SK-N-SH (cell line): Measurements from ENCODE around the gene GOLT1A. TPM values are rescaled to one million over a fixed set of nuclear protein-coding genes. Genes with fewer than 3 reads are reported as not detected.

Source experiments
- CTCF ChIA-PET: fragments of 300-600, 350-600 bp; formaldehyde crosslinking; extraction: SDS; loops from one replicate; lab custom pipeline; 2021; lab: Yijun Ruan, JAX
- POLR2A ChIA-PET: fragments of 350-600 bp; sonication (Branson Sonifier 250); formaldehyde crosslinking; extraction: SDS; loops from one replicate; lab custom pipeline; 2020; ENCODE audit warnings: antibody characterized with exemption, inconsistent platforms; lab: Yijun Ruan, JAX
- DNase-seq: peaks from one replicate; pipeline ENCODE4 v3.0.0; 2012
- H2AFZ ChIP-seq: fragments of 200-600 bp; sonication (generic); 2 replicates; pipeline ENCODE4 v1.8.1; 2016; ENCODE audit warnings: antibody characterized with exemption, mild to moderate bottlenecking, low read depth
- H3F3A ChIP-seq: fragments of 200-600 bp; sonication (generic); replicated peaks from 2 replicates; pipeline ENCODE3; 2016; ENCODE audit warnings: antibody characterized with exemption, mild to moderate bottlenecking; ENCODE audit not compliant: insufficient read depth
- H3K27ac ChIP-seq, 2 experiments: fragments of 200-500 bp in 1 of 2; fragments of 200-600 bp in 1 of 2; sonication (Bioruptor generic) in 1 of 2; sonication (generic), shearing (Covaris generic) in 1 of 2; 2 replicates each; pipeline versions ENCODE4 v1.5.1 to v1.6.1; 2014 to 2016; ENCODE audit warnings: low read depth in 2 of 2, inconsistent platforms in 1 of 2, low read length in 1 of 2, mild to moderate bottlenecking in 1 of 2, mixed read lengths in 1 of 2
- H3K27me3 ChIP-seq: fragments of 200-600 bp; sonication (generic), shearing (Covaris generic); 2 replicates; pipeline ENCODE4 v1.6.1; 2016; ENCODE audit warnings: mixed run types; ENCODE audit not compliant: insufficient read depth
- H3K36me3 ChIP-seq, 2 experiments: fragments of 200-500 bp in 1 of 2; fragments of 200-600 bp in 1 of 2; sonication (Bioruptor generic) in 1 of 2; sonication (generic) in 1 of 2; replicated peaks in 1 of 2; 2 replicates each; pipeline versions ENCODE3 to v1.5.1; 2014 to 2016; ENCODE audit warnings: low read length in 1 of 2, mild to moderate bottlenecking in 1 of 2; ENCODE audit not compliant: insufficient read depth in 2 of 2, control insufficient read depth in 1 of 2
- H3K4me1 ChIP-seq, 2 experiments: fragments of 200-500 bp in 1 of 2; fragments of 200-600 bp in 1 of 2; sonication (Bioruptor generic) in 1 of 2; sonication (generic), shearing (Covaris generic) in 1 of 2; 2 replicates each; pipeline versions ENCODE4 v1.5.1 to v1.6.1; 2014 to 2016; ENCODE audit warnings: low read depth in 1 of 2, low read length in 1 of 2, mixed run types in 1 of 2; ENCODE audit not compliant: insufficient read depth in 2 of 2, control insufficient read depth in 1 of 2
- H3K4me2 ChIP-seq: fragments of 200-600 bp; sonication (generic), shearing (Covaris generic); 2 replicates; pipeline ENCODE4 v1.6.1; 2017; ENCODE audit warnings: mixed run types
- H3K4me3 ChIP-seq, 2 experiments: fragments of 200-500 bp in 1 of 2; fragments of 200-600 bp in 1 of 2; sonication (Bioruptor generic) in 1 of 2; sonication (generic), shearing (Covaris generic) in 1 of 2; 2 replicates each; pipeline versions ENCODE4 v1.5.1 to v1.8.1; 2014 to 2016; ENCODE audit warnings: low read depth in 2 of 2, inconsistent platforms in 1 of 2, low read length in 1 of 2, mild to moderate bottlenecking in 1 of 2, mixed read lengths in 1 of 2, moderate library complexity in 1 of 2
- H3K79me2 ChIP-seq: fragments of 200-600 bp; sonication (generic); 2 replicates; pipeline ENCODE4 v1.8.1; 2017; ENCODE audit warnings: mild to moderate bottlenecking; ENCODE audit not compliant: insufficient read depth
- H3K9ac ChIP-seq: fragments of 200-600 bp; sonication (generic); 2 replicates; pipeline ENCODE4 v1.6.1; 2017; ENCODE audit warnings: mixed run types
- H3K9me2 ChIP-seq: fragments of 200-600 bp; sonication (generic); 2 replicates; pipeline ENCODE4 v1.6.1; 2017; ENCODE audit warnings: mixed run types
- H3K9me3 ChIP-seq: fragments of 200-600 bp; sonication (generic); 2 replicates; pipeline ENCODE4 v1.6.1; 2017; ENCODE audit warnings: mixed run types, mild to moderate bottlenecking, moderate library complexity
- H4K20me1 ChIP-seq: fragments of 200-600 bp; sonication (generic); 2 replicates; pipeline ENCODE4 v1.6.1; 2017; ENCODE audit warnings: mild to moderate bottlenecking, mixed run types; ENCODE audit not compliant: insufficient read depth
- CHD2 ChIP-seq: fragments of 150-350 bp; IDR thresholded peaks from 2 replicates; pipeline ENCODE4 v1.6.1; 2018; ENCODE audit warnings: low read length; ENCODE audit not compliant: partially characterized antibody
- CTCF ChIP-seq: fragments of 200-600 bp; sonication (generic); IDR thresholded peaks from 2 replicates; pipeline ENCODE4 v1.6.1; 2017; ENCODE audit warnings: antibody characterized with exemption, mild to moderate bottlenecking, moderate library complexity
- EZH2phosphoT487 ChIP-seq: fragments of 200-600 bp; sonication (generic); IDR thresholded peaks from 2 replicates; pipeline ENCODE4 v1.6.1; 2017; ENCODE audit warnings: low read depth, mixed run types, mild to moderate bottlenecking, antibody characterized with exemption, moderate library complexity, borderline replicate concordance
- FOSL2 ChIP-seq: IDR thresholded peaks from 2 replicates; pipeline ENCODE4 v1.4.0; 2012; ENCODE audit warnings: low read depth, mild to moderate bottlenecking, moderate library complexity, borderline replicate concordance
- JUND ChIP-seq: IDR thresholded peaks from 2 replicates; pipeline ENCODE4 v1.4.0; 2012
- MEF2A ChIP-seq: IDR thresholded peaks from 2 replicates; pipeline ENCODE4 v1.4.0; 2012; ENCODE audit warnings: low read depth, borderline replicate concordance
- NFIC ChIP-seq: IDR thresholded peaks from 2 replicates; pipeline ENCODE4 v1.4.0; 2012; ENCODE audit warnings: borderline replicate concordance
- NRF1 ChIP-seq: IDR thresholded peaks from 2 replicates; pipeline ENCODE4 v1.6.1; 2012; ENCODE audit warnings: low read depth, mild to moderate bottlenecking, low read length
- POLR2AphosphoS5 ChIP-seq: IDR thresholded peaks from 2 replicates; pipeline ENCODE4 v1.6.1; 2012; ENCODE audit warnings: low read depth, low read length
- RXRA ChIP-seq: IDR thresholded peaks from 2 replicates; pipeline ENCODE4 v1.4.0; 2012; ENCODE audit warnings: low read depth, mild to moderate bottlenecking, borderline replicate concordance
- SMC3 ChIP-seq: IDR thresholded peaks from 2 replicates; pipeline ENCODE4 v1.6.1; 2012; ENCODE audit warnings: low read depth, low read length, improper control_type of control experiment
- TAF1 ChIP-seq: IDR thresholded peaks from 2 replicates; pipeline ENCODE4 v1.6.1; 2012; ENCODE audit warnings: low read depth, mild to moderate bottlenecking, low read length, moderate library complexity, borderline replicate concordance
- YY1 ChIP-seq: IDR thresholded peaks from 2 replicates; pipeline ENCODE4 v1.4.0; 2012; ENCODE audit warnings: low read depth, mild to moderate bottlenecking
- WGBS: methylation state at CpG from one replicate; pipeline ENCODE4 v1.1.6; 2017; ENCODE audit warnings: low lambda C conversion rate; 5-methylcytosine and 5-hydroxymethylcytosine counted together
- polyA plus RNA-seq, 3 experiments: library from polyadenylated mRNA; depleted of rRNA; stranded (reverse); fragments of >200 nt; gene quantifications; 2 replicates each; pipeline ENCODE4 v1.2.3, GENCODE V29; 2012
- TF ChIP-seq, protein P1 (sequence below): IDR thresholded peaks from 2 replicates; pipeline ENCODE4 v1.4.0; 2012; ENCODE audit warnings: low read depth, borderline replicate concordance
- TF ChIP-seq, protein P2 (sequence below): fragments of 150-350 bp; IDR thresholded peaks from 2 replicates; pipeline ENCODE4 v1.6.1; 2017; ENCODE audit warnings: antibody characterized with exemption, low read length, low read depth, borderline replicate concordance
- TF ChIP-seq, protein P3 (sequence below): IDR thresholded peaks from 2 replicates; pipeline ENCODE4 v1.6.1; 2012; ENCODE audit warnings: mild to moderate bottlenecking, low read depth, low read length, moderate library complexity

Gene GOLT1A
- polyA plus RNA-seq, 1 of the 3 experiments (the other 2 are of a cell fraction) = not detected

- peak overlapping the region; percentile 83 for H3K4me2 ChIP-seq
- peaks cover 3 to 19% of the 10 kb centered on the region in 2 experiments; a peak in 1 of 4 replicates for H3K4me1 ChIP-seq
- TF ChIP-seq RXRA (no peak), YY1 (no peak), EZH2phosphoT487 (no peak)
- TF ChIP-seq, all 33 proteins: peak for 0
- DNase-seq = no peak
- H3K4me3 ChIP-seq = peak overlapping the region; percentile 72 to 89
- H3K9ac ChIP-seq = peak overlapping the region; percentile 76
- no peaks in the 10 kb centered on the region for H3F3A ChIP-seq
- H3K79me2 ChIP-seq = no peaks in the 10 kb centered on the region
- WGBS = 66% methylated on average over 15 of the region's 25 CpGs
- H2AFZ ChIP-seq = peak overlapping the region; percentile 96
- H3K27me3 ChIP-seq = no peaks in the 10 kb centered on the region; the same call in 1 of the 2 replicates
- no peaks in the 10 kb centered on the region for H3K9me3 ChIP-seq
- POLR2A ChIA-PET = interaction anchor here (0.6 to 2.3 kb wide), 5 partner anchors 22 to 227 kb away, joined by 3 to 25 read pairs (median 3); partner anchors contain the start of gene SOX13
- H3K27ac ChIP-seq = peak overlapping the region in 1 of 2 experiments; percentile 72; a peak in 1 of 4 replicates
- H4K20me1 ChIP-seq = no peaks in the 10 kb centered on the region
- H3K9me2 ChIP-seq = no peaks in the 10 kb centered on the region
- CTCF ChIA-PET = interaction anchor here (0.9 to 7.2 kb wide), 13 partner anchors 8 to 292 kb away, joined by 3 to 51 read pairs (median 6); partner anchors contain the start of gene PLEKHA6
- no peaks in the 10 kb centered on the region for H3K36me3 ChIP-seq
Observed at GRCh38 chr1:204152310-204153044, 61.3 kb downstream of the GOLT1A start.

- Histone ChIP-seq H3K27me3 (no peaks in the 10 kb centered on the region), H3K79me2 (no peaks in the 10 kb centered on the region), H3K9ac (peak within 1 kb of the TSS; percentile 76), H4K20me1 (no peaks in the 10 kb centered on the region), H3K4me3 (peak within 1 kb of the TSS; percentile 72 to 89), H3K27ac (peak within 1 kb of the TSS in 1 of 2 experiments; percentile 72; a peak in 1 of 4 replicates), H3F3A (no peaks in the 10 kb centered on the region), H3K4me1 (peaks cover 3 to 19% of the 10 kb centered on the region in 2 experiments; a peak in 1 of 4 replicates), H3K36me3 (no peaks in the 10 kb centered on the region), H2AFZ (peak within 1 kb of the TSS; percentile 96), H3K9me2 (no peaks in the 10 kb centered on the region), H3K9me3 (no peaks in the 10 kb centered on the region), H3K4me2 (peak within 1 kb of the TSS; percentile 96)
- ChIA-PET CTCF (interaction anchor here (0.5 to 7.2 kb wide), 16 partner anchors 7 to 291 kb away, joined by 3 to 51 read pairs (median 5); partner anchors contain the start of genes PLEKHA6 and SOX13), POLR2A (interaction anchor here (0.6 to 2.3 kb wide), 5 partner anchors 21 to 228 kb away, joined by 3 to 25 read pairs (median 3); partner anchors contain the start of gene SOX13)
- no peak for TF ChIP-seq MEF2A
- no peak for TF ChIP-seq CTCF
- no peak for TF ChIP-seq FOSL2
- peak; percentile 66 for TF ChIP-seq CHD2
- TF ChIP-seq NFIC = no peak
- 0 out of 2 replicates have a peak, but pooled peaks have one; percentile 35 for TF ChIP-seq POLR2AphosphoS5
- TF ChIP-seq, protein P1, sequence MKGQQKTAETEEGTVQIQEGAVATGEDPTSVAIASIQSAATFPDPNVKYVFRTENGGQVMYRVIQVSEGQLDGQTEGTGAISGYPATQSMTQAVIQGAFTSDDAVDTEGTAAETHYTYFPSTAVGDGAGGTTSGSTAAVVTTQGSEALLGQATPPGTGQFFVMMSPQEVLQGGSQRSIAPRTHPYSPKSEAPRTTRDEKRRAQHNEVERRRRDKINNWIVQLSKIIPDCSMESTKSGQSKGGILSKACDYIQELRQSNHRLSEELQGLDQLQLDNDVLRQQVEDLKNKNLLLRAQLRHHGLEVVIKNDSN = 0 out of 2 replicates have a peak, but pooled peaks have one; percentile 5
- TF ChIP-seq TAF1 = no peak
- TF ChIP-seq JUND = no peak
- TF ChIP-seq, protein P2, sequence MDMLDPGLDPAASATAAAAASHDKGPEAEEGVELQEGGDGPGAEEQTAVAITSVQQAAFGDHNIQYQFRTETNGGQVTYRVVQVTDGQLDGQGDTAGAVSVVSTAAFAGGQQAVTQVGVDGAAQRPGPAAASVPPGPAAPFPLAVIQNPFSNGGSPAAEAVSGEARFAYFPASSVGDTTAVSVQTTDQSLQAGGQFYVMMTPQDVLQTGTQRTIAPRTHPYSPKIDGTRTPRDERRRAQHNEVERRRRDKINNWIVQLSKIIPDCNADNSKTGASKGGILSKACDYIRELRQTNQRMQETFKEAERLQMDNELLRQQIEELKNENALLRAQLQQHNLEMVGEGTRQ = no peak
- no peak for TF ChIP-seq SMC3
- TF ChIP-seq, protein P3, sequence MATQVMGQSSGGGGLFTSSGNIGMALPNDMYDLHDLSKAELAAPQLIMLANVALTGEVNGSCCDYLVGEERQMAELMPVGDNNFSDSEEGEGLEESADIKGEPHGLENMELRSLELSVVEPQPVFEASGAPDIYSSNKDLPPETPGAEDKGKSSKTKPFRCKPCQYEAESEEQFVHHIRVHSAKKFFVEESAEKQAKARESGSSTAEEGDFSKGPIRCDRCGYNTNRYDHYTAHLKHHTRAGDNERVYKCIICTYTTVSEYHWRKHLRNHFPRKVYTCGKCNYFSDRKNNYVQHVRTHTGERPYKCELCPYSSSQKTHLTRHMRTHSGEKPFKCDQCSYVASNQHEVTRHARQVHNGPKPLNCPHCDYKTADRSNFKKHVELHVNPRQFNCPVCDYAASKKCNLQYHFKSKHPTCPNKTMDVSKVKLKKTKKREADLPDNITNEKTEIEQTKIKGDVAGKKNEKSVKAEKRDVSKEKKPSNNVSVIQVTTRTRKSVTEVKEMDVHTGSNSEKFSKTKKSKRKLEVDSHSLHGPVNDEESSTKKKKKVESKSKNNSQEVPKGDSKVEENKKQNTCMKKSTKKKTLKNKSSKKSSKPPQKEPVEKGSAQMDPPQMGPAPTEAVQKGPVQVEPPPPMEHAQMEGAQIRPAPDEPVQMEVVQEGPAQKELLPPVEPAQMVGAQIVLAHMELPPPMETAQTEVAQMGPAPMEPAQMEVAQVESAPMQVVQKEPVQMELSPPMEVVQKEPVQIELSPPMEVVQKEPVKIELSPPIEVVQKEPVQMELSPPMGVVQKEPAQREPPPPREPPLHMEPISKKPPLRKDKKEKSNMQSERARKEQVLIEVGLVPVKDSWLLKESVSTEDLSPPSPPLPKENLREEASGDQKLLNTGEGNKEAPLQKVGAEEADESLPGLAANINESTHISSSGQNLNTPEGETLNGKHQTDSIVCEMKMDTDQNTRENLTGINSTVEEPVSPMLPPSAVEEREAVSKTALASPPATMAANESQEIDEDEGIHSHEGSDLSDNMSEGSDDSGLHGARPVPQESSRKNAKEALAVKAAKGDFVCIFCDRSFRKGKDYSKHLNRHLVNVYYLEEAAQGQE = no peak
- no peak for TF ChIP-seq NRF1
- peak; percentile 98 for DNase-seq
- 3% methylated on average over 59 of the region's 94 CpGs for WGBS
Observed at GRCh38 chr1:204151552-204152309, 62.1 kb downstream of the GOLT1A start, which contains the start of gene ETNK2. ETNK2 (minus strand) TSS chr1:204152044; CDS start chr1:204151852, 192 bp downstream.
